Brain pericyte (primary cell): ENCODE measurements around the gene C4BPA.

Experiments used
- DNase-seq: peaks from one replicate; pipeline ENCODE4 v3.0.0-alpha.2; 2012; ENCODE audit warnings: low read depth, low spot score

C4BPA gene

DNA sequence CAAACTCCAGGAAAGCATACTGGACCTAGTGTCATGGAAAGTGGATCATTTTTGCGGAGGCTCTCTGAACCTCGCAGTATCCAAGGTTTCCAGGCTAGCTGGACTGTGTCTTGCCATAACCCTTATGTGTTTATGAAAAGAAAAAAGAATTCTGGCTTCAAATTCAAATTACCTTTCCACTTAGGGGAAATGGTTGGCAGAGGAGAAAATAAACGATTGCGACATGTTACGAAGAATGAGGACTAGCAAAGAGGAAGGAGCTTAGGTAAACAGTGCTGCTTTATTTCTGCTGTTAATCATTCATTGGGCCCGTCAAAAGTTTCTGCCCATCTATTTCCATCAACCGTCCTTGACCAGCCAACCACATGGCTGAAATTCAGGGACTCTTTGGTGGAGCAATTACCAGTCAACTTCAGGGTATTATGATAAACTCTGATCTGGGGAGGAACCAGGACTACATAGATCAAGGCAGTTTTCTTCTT is at the start of gene C4BPA:
Gene C4BPA, plus strand, starts transcription at position 342 of the 482 bp plus-strand sequence. CDS start 8,793 bp downstream, outside the sequence.
- DNase-seq, result no peak

GRCh38 chr1:207054491-207054890 is 49.5 kb upstream of the C4BPA start:
- no peak for DNase-seq

DNA sequence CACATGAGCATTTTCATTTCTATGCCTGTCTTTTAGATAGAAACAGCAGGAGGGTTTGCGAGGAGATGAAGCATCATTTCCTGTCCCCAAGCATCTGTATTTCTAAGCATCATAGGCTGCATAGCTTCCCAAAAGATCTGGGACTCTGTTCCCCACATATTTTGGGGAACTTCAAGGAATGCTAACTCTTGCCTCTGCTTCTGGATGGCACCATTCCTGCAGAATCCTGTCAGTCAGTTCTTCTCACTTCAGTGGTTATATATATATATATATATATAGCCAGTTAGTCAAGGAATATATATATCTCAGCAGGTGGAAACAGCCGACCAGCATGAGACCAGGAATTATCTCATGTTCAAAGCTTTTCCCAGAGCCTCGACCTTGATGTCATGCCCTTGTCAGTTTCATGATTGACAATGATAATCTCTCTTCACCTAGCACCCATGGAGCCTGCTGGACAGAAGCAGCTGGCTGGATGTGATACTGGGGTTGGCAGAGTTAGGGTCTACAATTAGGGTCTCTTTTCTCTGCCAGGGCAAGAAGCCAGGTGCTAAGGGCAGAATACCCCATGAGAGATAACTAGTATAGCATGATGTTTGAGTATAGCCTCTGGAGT is 48.5 kb upstream of the C4BPA start:
- no peak for DNase-seq

- no peak for DNase-seq
These were observed 47.4 kb upstream of the C4BPA start for GRCh38 chr1:207056673-207057072.

DNA sequence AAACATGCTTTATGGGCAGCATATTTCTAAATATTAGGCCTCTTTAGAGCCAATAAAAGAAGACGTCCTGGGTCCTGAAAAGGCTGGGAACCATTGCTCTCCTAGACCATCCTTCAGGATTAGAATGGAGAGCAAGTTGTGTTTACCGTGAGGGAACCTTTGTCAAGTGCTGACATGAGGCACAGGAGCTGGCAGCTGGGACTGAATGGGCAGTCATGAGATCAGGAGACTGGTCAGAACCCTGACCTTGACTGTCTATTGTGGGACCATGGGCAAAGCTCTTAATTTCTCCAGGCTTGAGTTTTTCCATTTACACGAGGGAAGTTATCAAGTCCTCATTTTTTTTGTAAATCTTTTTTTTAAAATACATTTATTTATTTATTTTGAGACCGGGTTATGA is 45.8 kb upstream of the C4BPA start:
- no peak for DNase-seq

DNA sequence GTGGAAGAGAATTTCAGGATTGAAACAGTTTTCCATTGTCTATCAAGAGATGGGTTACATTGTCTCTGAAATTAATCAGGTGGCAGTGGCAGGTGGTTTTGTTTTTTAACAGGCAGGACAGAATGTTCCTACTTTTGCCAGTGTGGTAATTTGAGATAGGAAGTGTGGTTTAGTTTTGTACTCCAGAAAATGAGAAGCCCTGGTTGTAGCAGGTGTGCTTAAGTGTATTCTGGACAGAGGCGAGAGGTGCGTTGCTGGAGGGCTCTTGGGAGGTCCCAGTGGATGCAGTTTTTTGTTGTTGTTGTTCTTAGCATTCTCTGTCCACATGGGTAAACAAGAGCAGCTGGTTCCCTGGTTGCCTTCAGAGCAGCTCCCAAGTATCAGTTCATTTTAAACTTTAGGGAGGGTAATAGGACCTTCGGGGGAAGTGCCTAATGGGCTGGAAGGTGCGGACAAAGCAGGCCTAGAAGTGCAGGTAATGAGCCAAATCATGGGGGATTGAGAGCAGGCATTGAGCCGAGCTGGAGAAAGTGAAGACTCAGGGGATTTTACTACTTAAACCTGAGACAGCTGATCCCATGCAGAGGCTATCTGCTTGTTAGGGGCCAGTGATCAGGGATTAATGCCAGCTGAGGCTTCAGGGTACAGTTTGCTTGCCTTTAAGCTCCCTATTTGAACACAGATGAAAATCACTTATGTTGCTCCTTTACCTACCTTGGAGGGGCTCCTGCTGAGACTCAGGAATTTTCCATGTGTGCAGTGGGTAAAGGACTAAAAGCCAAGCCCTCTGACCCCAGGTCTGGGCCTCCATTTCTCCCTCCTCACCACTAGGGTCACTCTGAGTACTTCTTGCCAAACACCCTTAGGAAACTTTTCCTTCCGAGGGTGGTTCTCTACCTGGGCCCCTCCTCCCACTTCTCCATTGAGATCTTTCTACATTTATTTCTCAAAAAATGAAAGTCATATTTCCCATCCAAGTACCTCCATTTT is 44.9 kb upstream of the C4BPA start:
- DNase-seq, result no peak

DNA sequence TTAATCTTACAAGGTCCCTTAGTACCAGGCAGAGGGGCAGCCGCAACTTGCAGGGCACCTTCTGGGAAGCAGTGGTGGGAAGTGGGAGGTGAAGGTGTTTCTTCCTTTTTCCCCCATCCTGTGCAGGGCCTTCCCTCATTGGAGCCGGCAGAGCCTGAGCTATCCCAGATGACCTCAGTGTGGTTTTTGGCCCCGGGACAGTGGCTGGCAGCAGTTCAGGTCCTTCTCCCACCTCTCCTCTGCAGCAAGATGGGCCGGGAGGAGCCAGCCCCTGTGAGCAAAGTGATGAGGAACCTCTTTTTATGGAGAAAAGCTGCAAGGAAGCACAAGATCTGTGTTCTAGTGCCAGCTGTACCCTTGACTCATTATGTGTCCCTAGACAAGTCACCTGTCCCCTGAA is 44.2 kb upstream of the C4BPA start:
- DNase-seq, result no peak

- no peak for DNase-seq
These were observed 43.4 kb upstream of the C4BPA start for GRCh38 chr1:207060596-207060995.

- DNase-seq, result no peak
These were observed 42.0 kb upstream of the C4BPA start for GRCh38 chr1:207062058-207062457.

GRCh38 chr1:207063014-207063413 is 41.0 kb upstream of the C4BPA start:
- DNase-seq, result no peak

GRCh38 chr1:207064561-207064960 is 39.5 kb upstream of the C4BPA start:
- no peak for DNase-seq

DNA sequence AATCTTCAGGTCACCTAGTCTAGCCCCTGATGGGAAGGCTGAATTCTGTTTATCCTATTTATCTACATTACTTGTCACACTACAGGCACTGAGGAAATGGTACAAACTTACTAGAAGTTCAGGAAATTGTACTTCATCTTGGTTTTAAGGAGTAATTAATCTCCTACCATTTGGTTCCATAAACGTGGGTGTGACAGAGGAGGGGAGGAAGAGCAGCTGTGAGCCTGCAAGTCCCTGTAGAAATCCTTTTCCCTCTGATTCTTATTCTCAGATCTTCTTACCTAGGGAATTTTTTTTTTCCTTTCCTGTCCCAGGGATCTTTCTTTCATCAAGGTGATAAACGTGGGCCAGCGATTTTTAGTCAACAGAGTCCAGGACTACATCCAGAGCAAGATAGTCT is 36.8 kb upstream of the C4BPA start:
- no peak for DNase-seq

DNA sequence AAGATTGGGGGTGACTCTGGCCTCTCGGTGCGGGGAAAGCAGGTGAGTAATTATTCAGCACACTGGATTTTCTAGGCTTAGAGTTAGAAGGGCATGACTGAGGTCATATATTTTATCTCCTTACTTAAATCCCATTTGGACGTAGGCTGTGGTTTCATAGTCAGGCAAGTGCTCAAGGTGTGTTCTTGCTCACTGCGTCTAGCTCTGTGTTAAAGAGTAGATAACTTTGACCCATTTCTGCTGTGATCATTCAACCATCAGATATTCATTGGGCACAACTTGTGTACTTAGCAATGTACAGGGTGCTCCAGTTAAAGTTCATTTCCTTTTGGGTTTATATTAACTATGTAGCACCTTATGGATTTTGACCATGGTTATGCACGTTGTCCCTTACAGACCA is 36.4 kb upstream of the C4BPA start:
- DNase-seq, result no peak

DNA sequence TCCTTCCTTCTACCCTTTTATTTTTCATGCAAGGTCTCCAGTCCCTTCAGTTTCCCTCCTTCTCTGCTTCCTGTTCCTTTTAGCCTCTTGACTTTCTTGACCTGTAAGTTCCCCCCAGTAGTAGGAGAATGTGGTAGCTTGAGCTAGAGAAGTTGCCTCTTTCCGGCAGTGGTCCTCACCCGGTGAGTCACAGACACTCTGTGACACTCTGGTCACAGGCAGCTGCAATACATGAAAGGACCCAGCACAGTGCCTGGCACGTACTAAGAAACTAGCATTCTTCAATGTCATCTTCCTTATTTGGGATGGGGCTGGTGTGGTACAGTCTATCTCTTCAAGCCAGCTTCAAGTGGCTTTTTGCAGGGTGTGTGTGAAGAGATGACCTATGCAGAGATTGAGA is 35.0 kb upstream of the C4BPA start:
- no peak for DNase-seq

- DNase-seq, result no peak
These were observed 34.1 kb upstream of the C4BPA start for GRCh38 chr1:207069858-207070506.

- DNase-seq, result no peak
These were observed 33.2 kb upstream of the C4BPA start for GRCh38 chr1:207070811-207071210.

DNA sequence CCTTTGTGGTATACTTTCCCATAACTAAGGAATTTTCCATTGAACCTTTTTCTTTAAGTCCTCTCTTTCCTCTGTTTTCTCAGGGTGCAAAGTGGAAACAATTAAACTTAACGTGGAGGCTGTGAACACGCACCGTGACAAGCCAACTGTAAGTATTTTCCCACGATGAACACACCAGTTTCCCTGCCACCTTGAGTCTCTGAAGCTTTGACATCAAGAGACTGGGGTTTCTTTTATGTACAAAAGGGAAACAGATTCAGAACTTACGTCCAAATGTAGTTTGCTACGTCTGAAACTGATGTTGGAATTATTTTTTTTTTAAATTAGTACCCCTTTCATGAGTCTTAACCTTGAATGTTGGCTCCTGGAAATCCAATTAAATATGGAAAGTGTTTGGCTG is 32.6 kb upstream of the C4BPA start:
- no peak for DNase-seq

- DNase-seq, result no peak
These were observed 31.8 kb upstream of the C4BPA start for GRCh38 chr1:207072233-207072632.

- DNase-seq, result no peak
These were observed 29.9 kb upstream of the C4BPA start for GRCh38 chr1:207073906-207074820.

DNA sequence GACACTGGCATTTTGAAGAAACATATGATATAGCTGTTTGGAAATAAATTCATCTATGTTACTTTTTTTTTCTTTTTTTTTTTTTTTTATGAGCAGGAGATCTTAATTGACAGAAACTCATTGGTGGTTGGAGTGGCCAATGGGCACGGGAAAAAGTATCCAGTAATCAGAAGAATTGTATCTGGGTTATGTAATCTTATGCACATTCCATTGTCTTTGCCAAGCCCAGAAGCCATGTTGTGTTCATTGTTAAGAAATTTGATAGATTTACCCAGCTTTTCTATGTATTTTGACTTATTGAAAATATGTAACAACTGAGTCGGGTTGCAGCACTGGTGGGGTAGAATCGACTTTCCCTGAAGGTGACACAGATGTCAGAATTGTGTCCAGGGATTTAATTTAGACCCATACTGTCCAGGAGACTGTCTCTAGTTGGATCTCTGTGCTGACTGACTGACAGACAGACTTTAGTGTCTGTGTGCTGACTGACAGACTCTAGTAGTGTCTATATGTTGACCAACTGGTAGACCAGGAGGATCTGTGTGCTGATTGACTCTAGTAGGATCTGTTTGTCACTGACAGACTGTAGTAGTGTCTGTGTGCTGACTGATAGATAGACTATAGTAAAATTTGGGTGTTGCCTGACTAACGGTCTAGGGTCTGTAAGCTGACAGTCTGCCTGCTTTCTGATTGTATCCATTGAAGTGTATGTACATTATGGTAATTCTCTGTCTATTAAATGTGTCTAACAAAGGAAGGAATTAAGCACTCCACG is 27.7 kb upstream of the C4BPA start:
- DNase-seq, result no peak
